GM19438 (cell line): ENCODE results near the gene SOCS1.

ENCODE experiments used
- ATAC-seq: cut with Tn5 transposase; IDR thresholded peaks from one replicate; pipeline ENCODE4 v1.9.1; 2021; ENCODE audit warnings: low read depth; ENCODE audit not compliant: unreplicated experiment

Gene SOCS1

DNA sequence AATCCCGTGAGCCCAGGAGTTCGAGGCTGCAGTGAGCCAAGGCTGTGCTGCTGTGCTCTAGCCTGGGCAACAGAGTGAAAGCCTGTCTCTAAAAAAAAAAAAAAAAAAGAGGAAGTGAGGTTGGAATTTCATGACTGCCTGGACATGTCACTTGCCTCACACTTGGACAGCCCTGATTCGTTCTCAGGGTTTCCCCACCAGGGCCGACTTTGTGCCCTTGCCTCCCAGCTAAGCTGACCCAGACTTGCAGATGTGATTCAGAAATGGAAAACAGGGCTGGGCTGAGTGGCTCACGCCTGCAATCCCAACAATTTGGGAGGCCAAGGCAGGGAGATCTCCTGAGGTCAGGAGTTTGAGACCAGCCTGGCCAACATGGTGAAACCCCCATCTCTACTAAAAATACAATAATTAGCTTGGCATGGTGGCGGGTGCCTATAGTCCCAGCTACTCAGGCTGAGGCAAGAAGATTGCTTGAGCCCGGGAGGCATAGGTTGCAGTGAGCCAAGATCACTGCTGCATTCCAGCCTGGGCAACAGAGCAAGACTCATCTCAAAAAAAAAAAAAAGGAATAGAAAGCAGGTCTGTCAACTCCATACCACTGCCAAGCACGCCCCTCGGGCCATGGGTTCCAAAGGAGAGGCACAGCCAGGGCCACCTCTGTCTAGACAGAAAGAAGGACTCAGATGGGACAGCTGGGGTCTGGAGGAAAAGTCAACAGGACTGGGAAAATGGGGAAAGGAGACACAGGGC lies 46.9 kb downstream of the SOCS1 start:
- ATAC-seq: no peak

- no peak for ATAC-seq
These were observed 48.4 kb downstream of the SOCS1 start for GRCh38 chr16:11207646-11208045.

- no peak for ATAC-seq
These were observed 50.0 kb downstream of the SOCS1 start for GRCh38 chr16:11205754-11206581.

DNA sequence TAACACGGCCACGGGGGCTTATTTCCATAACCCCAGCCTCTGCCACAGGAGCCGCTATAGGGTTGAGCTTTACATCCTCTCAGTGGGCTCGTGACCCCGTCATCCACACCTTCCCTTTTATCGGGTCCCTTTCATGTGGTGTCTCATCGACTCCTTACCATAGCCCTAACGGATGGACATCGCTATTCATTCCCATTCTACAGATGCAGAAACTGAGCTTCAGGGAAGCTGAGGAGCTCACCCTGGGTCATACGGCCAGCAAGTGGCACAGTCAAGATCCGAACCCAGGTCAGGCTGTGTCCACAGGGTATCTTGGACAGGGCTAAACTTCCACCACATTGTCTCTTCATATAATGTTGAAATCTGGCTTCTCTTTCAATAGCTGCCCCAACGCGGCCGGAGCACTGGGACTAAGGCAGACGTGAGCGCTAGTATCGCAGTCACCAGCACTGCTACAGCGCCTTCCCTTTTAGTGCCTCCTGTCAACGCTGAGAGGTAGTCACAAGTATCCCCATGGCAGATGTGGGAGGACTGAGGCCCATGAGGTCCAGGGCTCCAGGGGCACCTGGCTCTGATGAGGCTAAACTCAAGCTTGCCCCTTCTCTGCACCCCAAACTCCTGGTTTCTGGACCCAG lies 50.8 kb downstream of the SOCS1 start:
- ATAC-seq: no peak

DNA sequence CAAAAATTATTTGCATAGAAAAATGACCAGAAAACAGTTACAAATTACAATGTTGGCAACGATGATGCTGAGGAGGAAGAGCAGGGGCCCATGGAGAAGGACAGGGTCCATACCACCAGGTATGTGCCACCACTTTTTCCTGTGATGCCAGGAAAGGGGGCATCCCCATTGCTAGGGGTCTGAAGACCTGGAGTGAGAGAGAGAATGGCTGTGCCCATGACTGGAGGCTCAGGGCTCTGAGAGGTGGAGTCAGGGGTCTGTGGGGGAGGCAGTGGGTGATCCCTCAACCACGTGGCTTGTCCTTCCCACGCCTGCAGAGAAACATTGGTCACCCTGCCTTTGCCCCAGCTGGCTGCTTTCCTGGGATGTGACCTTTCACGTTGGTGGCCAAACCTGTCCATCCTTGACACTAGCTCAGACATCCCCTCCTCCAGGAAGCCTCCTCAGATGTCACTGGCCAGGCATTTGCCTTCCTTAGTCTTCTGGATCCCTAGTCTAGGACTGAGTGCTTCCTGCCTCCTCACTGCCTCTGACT lies 51.4 kb downstream of the SOCS1 start:
- no peak for ATAC-seq
